HG02763 (cell line): ENCODE measurements around the gene RAB3A.
"Not testable (repeated sequence)": the region's sequence is repeated elsewhere in the genome, so short reads cannot be mapped to it uniquely, and the experiment has no call there.

Experiments used
- ATAC-seq: cut with Tn5 transposase; IDR thresholded peaks from one replicate; pipeline ENCODE4 v1.9.1; 2021; ENCODE audit warnings: mild to moderate bottlenecking, moderate library complexity; ENCODE audit not compliant: unreplicated experiment

RAB3A gene

DNA sequence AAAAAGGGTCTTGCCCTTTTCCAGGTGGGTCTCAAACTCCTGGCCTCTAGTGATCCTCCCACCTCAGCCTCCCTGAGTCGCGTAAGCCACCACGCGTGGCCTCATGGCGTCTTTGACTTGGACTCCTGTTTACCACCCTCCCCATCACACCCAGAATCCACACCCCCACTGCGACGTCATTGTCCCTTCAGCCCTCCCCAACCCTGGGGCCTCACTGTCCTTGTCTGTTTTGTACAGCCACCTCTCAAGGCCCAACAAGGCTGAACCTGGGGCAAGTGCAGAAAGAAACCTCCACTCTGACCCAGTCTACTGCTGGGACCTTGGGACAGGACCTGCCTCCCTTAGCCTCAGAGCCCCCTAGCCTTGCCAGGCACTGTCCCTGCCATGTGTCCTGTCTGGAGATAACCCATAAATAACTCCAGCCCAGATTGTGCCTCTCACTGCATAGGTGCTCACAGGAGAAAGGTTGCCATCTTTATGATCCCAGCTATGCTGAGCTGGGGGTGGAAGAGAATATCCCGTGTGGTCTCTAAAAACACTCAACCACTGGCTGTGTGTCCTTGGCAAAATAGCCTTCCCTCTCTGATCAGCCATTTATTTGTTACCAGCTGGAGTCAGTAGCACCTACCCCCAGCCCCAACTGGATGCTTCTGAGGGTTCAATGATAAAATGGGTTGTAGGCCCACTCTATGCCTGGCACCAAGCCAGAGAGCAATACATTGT lies 32.1 kb downstream of the RAB3A start:
- ATAC-seq: no peak

DNA sequence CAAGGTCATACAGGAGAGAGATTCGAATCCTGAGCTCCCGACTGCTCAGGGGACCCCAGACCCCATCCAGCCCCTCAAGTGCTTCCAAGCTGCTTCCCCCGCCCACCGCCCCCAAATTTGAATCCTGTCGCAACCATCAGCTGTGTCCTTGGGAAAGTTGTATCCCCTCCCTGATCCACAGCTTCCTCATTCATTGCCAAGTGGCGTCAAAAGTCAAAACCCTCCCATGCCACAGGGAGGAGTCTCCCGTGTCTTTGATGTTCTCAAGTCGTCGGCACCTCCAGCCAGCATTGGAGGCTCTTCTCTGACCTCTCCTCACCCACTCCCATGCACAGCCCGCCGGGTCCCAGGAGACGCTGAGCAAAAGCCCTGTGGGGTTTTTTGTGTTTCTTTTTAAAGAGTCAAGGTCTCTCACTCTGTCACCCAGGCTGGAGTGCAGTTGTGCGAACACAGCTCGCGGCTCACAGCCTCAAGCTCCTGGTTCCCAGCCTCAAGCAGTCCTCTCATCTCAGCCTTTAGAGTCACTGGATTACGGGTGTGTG lies 33.1 kb downstream of the RAB3A start:
- ATAC-seq: no peak

DNA sequence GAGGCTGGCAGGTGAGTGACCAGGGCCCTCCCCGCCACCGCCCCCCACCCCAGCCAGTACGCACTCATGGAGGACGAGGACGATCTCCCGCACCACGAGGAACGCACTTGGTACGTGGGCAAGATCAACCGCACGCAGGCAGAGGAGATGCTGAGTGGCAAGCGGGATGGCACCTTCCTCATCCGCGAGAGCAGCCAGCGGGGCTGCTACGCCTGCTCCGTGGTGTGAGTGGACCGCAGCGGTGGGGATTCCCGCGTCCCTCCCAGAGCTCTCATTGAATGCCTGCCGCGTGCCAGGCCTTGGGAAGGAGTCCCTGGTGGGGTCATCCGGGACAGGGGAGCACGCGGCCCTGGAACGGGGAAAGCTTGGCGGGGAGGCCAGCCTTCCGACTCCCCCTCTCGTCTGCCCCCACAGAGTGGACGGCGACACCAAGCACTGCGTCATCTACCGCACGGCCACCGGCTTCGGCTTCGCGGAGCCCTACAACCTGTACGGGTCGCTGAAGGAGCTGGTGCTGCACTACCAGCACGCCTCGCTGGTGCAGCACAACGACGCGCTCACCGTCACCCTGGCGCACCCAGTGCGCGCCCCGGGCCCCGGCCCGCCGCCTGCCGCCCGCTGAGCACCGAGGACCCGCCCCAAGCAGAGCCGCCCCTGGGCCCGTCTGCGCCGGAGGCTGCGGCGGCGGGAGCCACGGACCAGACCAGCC lies 35.0 kb downstream of the RAB3A start:
- ATAC-seq: no peak

DNA sequence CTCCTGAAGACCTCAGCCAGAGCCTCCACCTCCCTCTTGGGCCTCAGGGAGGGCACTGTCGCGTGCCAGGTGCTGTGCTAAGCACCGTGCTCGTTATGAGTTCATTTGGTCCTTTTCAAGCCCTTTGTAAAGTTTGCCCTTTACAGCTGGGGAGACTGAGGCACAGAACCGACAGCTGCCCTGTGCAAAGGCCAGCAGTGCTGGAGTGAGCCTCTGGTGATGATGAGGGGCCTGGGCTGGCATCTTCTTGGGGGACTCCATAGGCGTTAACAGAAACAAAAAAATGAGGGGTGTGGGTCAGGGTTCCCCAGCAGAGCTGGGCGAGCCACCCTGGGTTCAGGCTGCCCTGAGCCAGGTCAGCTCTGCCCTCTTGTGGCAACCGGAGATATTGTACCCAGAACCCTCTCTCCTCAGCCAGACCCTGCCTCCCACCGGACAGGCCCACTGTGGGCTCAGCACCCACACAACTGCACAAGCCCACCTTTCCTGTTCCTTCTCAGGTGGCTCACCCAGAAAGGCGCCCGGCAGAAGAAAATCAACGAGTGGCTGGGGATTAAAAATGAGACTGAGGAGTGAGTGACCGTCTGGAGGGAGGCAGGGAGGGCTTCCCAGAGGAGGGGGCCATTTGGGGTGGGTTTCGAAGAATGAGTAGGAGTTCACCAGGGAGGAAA lies 35.7 kb downstream of the RAB3A start:
- peak; percentile 40 for ATAC-seq

DNA sequence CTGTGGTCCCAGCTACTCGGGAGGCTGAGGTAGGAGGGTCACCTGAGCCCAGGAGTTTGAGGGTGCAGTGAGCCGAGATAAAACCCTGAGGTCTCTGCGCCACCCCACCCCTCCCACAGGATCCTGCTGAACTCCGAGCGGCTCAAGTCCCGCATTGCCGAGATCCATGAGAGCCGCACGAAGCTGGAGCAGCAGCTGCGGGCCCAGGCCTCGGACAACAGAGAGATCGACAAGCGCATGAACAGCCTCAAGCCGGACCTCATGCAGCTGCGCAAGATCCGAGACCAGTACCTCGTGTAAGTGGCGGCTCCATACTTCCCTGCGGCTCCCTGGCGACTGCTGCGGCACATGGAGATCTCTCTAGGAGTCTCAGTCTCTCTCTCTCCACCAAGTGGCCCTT lies 36.8 kb downstream of the RAB3A start:
- no peak for ATAC-seq

DNA sequence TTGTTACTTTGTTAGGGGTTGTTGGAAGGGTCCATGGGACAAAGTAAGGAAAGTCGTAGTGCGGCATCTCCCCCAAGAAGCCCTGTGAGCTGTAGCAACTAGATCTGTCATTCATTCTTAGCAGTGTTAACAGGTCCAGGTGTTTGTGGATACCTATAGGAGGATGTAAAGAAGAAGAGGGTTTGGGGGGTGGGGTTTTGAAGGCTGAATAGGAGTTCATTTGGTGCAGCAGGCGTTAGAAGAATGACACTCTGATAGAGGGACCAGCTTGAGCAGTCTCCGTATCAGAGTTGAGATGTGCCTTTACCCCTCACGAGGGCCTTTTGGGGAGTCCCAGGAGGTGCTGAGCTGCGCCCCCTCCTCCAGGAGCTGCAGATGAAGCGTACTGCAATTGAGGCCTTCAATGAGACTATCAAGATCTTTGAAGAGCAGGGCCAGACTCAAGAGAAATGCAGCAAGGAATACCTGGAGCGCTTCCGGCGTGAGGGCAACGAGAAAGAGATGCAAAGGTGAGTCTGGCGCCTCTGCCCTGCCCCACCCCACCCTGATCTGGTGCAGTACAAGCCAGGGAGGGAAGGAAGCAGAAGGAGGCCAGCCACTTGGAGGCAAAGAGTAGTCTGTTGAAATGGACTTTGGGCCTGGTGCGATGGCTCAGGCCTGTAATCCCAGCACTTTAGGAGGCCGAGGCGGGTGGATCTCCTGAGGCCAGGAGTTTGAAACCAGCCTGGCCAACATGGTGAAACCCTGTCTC lies 37.9 kb downstream of the RAB3A start:
- no peak for ATAC-seq

DNA sequence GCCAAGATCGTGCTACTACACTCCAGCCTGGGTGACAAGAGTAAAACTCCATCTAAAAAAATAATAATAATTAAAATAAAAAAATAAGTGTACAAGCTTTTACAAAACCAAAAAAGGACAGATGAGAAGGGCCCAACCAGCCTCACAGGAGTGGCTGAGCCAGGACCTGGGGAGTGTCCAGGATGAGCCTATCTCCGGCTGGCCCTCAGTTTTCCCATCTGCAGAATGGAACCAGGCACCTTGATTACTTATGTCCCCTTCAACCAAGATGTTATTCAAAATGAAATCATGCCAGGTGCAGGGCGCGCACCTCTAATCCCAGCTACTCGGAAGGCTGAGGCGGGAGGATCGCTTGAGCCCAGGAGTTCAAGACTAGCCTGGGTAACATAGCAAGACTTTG lies 39.8 kb downstream of the RAB3A start:
- no peak for ATAC-seq

DNA sequence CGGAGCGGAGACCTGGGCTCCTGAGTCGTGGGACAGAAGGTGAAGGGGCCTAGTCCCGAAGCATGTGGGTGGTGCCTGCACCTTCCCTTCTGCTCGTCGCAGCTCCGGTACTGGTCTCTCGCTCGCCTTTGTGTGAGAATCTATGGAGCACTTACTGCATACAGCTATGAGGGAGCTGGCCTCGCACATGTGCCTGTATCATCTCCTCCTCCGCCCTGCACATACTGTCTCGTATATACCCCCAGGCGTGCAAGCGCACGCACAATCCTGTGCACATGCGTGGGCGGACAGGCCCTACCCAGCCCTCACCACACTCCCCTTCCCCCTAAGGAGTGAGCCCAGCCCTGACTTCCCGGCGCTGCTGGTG lies 42.2 kb downstream of the RAB3A start:
- ATAC-seq: peak; percentile 11

DNA sequence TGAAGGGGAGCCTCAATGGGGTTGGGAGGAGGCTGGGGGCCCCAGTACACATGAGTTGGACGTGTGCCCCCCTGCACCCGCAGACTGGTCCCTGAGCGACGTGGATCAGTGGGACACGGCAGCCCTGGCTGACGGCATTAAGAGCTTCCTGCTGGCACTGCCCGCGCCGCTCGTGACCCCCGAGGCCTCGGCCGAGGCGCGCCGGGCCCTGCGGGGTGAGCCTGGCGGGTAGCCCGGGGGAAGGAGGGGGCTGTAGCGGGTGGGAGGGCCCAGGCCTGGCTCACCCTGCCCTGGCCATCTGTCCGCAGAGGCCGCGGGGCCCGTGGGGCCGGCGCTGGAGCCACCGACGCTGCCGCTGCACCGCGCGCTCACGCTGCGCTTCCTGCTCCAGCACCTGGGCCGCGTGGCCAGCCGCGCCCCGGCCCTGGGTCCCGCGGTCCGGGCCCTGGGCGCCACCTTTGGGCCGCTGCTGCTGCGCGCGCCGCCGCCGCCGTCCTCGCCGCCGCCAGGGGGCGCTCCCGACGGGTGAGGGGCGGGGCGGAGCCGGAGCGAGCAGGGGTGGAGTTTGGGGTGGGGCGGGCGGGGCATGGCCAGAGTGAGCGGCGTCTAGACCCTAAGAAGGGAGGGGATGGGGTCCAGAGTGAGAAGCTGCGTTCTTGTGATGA lies 42.7 kb downstream of the RAB3A start:
- peak; percentile 69 for ATAC-seq

DNA sequence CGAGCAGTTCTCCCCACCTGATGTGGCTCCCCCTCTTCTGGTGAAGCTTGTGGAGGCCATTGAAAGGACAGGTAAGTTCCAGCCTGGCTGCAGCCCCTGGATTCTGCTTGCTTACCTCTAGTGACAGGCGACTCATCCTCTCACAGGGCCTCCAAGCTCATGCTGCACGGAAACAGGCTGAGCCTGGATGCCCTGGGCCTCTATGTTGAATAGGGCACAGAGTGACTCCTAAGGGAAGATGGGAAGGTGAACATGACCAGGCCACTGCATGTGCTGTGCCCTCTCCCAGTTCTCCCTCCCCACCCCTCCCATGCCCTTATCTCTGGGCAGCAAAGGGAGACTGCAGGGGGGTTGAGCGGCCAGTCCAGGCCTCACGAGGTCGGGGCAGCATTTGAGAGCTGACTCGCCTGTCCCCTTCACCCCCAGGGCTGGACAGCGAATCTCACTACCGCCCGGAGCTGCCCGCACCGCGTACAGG lies 43.3 kb downstream of the RAB3A start:
- no peak for ATAC-seq

DNA sequence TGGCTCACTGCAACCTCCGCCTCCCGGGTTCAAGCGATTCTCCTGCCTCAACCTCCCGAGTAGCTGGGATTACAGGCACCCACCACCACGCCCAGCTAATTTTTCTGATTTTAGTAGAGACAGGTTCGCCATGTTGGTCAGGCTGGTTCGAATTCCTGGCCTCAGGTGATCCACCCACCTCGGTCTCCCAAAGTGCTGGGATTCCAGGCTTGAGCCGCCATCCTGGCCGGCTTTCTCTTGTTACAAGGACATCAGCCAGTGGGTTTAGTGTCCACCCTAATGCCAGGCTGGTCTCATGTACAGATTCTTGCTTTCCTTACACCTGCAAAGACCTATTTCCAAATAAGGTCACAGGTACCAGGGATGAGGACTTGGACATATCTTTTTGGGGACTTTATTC lies 44.0 kb downstream of the RAB3A start:
- no peak for ATAC-seq

DNA sequence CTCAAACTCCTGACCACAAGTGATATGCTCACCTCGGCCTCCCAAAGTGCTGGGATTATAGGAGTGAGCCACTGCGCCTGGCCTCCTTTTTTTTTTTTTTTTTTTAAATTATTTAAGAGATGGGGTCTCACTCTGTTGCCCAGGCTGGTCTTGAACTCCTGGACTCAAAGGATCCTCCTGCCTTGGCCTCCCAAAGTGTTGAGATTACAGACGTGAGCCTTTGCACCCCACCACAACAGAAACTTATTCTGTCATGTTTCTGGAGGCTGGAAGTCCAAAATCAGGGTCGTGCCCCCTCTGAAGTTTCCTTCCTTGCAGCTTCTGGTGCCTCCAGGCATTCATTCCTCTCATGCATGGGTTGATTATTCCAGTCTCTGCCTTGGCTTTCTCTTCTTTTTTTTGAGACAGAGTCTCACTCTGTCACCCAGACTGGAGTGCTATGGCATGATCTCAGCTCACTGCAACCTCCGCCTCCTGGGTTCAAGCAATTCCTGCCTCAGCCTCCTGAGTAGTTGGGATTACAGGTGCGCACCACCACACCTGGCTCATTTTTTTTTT lies 44.7 kb downstream of the RAB3A start:
- not testable (repeated sequence) for ATAC-seq

DNA sequence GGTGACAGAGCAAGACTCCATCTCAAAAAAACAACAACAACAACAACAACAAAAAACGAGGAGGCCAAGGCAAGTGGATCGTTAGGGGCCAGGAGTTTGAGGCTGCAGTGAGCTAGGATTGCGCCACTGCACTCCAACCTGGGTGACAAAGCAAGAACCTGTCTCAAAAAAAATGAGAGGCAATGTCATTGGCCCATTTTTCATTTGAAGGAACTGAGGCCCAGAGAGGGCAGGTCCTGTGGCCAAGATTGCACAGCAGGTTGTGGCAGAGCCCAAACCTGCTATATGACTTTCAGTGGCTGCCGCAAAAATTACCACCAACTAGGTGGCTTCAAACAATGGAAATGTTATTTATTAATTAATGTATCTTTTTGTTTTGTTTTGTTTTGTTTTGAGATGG lies 45.4 kb downstream of the RAB3A start:
- ATAC-seq: no peak

DNA sequence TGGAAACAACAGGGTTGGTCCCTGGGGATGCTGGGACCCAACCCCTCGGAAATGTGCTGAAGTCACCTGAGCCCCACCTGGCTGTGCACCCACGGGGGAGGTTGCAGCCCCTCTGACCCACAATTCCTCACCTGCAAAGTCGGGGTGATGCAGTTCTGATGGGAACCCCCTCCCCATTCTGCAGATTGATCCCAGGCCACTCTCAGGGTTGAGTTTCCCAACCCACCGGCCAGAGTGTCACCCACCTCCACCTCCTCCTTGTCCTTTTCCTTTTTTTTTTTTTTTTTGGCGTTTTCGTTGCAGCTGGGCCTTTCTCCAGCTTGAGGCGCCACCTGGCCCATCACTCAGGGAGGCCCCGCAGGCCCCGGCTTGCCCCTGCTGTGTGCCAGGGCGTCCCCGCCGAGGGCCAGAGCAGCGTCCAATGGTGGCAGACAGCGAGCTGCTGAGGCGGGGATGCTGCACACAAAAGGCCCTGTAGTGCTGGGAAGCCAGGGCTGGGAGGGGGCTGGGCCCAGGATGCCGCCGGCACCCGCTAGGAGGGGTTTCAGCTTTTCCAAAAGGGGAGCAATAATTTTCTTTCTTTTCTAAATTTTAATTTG lies 46.3 kb downstream of the RAB3A start:
- no peak for ATAC-seq

DNA sequence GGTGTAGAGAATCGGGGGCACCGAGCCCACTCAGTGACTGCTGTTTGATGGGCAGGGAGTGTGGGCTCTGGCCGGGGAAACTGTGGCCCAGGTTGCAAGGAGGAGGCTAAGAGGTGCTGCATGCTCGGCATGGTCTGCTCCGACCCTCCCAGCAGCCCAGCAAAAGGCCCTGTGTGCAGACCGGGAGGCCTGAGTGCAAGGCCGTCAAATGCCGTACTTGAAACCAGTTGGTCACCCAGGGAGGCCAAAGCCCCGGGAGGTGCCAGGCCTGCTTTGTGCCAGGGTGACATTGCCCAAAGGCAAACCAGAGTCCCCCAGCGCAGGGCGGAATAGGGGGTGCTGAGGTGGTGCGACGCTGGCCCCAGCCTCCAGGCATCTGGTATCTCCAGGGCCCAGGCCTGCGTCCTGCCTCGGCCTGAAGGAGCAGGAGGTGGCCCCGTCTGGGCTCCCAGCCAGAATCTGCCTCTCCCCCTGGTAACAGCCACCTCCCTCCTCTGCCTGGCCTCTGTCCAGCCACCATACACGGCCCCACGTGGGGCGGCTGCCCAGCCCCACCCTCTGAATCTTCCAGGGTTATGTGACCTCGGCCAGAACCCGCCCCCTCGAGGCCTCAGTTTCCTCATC lies 46.9 kb downstream of the RAB3A start:
- ATAC-seq: no peak

DNA sequence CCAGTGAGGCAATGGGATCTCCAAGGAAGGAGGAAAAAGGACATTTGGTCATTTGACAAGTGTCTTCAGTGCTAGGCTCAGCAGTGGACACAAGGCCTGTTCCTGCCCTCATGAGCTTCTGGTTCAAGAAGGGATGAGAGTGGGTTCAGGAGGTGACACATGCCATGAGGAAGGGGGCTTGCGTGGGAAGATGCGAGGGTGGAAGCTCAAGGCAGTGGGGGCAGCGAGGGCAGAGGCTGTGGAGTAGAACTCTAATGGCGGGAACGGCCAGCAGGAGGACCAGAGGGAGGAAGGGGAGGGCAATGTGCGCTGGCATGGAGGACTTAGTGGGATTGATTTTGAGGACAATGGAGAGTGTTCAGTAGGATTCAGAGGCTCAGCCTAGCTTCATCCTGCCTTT lies 47.6 kb downstream of the RAB3A start:
- no peak for ATAC-seq

DNA sequence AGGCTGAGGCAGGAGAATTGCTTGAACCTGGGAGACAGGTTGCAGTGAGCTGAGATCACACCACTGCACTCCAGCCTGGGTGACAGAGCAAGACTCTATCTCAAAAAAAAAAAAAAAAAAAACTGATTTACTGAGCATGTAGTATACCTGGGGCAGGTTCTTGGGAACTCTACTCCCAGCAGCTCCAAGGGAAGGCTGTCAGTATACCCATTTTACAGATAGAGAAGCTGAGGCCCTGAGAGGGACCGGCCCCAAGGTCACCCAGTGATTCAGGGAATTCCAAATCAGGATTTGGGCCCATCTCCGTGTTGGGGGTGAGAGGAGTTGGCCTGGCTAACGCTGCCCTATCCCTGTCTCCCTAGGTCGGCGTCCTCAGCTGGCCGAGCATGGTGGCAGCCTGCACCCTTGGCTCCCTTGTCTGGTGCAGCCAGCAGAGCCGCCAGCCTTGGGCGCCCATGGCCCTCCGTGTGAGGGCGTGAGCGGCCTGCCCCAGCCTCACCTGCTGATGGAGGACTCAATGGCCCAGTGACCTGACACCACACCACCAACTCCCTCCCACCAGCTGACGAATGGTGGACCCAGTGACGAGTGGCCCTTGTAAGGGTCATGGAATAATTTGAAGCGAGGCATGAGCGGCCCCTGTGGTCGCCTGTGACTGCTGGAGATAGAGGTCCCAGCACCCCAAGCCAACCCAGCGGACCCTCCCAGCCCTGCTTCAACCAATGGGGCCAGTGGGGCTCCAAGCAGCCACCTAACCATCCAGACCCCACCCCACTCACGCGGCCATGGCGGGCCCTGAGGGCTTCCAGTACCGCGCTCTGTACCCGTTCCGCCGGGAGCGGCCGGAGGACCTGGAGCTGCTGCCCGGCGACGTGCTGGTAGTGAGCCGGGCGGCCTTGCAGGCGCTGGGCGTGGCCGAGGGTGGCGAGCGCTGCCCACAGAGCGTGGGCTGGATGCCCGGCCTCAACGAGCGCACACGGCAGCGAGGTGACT lies 48.5 kb downstream of the RAB3A start:
- no peak for ATAC-seq

DNA sequence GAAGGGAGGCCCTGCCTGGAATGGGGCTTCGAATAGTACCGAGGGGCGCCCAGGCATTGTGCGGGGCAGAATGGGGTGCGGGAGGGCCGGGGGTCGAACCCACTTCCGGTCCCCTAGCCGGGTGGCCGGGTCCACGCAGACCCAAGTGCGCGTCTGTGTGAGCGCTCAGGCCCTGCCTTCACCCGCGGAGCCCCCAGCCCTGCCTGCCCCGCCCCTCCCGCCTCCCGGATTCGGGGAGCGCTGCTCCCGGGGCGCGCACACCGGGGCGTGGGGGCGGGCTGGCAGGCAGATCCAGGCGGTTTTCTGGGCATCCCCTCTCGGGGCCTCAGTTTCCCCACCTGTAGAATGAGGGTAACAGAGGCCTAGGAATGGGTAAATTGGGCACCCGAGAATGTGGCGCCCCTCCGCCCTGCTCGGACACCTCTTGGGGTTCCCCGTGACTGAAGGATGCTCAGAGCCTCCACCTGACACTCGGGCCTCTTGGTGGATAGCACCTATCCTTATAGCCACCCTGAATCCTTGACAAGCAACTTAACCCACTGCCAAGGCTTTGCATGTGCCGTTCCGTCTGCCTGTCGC lies 50.2 kb downstream of the RAB3A start:
- ATAC-seq: no peak
